ENCODE results near the gene TNFRSF8. TPM values are rescaled to one million over a fixed set of nuclear protein-coding genes. Genes with fewer than 3 reads are reported as not detected.

The TNFRSF8 gene
- total RNA-seq, 1 experiment from 2014 or later = 20.8 TPM

- ChIA-PET POLR2A (no interaction called here), CTCF (interaction anchor here (1.8 kb wide), 1 partner anchor 33 kb away, joined by 4 read pairs; no protein-coding TSS in a partner anchor)
- no peak overlapping the region for H3K27ac Mint-ChIP-seq
- DNase-seq (ENCODE audit: low spot score) (no peak), ATAC-seq (no peak)
- H3K9me3 Mint-ChIP-seq = no peaks in the 10 kb centered on the region
- H3K36me3 Mint-ChIP-seq = no peaks in the 10 kb centered on the region
- H3K27me3 Mint-ChIP-seq (ENCODE audit: low read depth) = peaks cover 2% of the 10 kb centered on the region; the same call in 1 of the 2 replicates
- H3K4me1 Mint-ChIP-seq = peaks cover 21% of the 10 kb centered on the region
- TF ChIP-seq ZNF121 (CRISPR knock-in tag; IDR thresholded peaks at IDR 0.05) (no peak), ATF6 (CRISPR knock-in tag; IDR thresholded peaks at IDR 0.05) (no peak), ZNF138 (CRISPR knock-in tag; conservative IDR thresholded peaks at IDR 0.05) (no peak), IRF2 (CRISPR knock-in tag; IDR thresholded peaks at IDR 0.05; ENCODE audit: borderline replicate concordance, low read depth) (no peak), CREB1 (CRISPR knock-in tag; IDR thresholded peaks at IDR 0.05) (no peak), TP53 (CRISPR knock-in tag; IDR thresholded peaks at IDR 0.05) (no peak), ATF3 (CRISPR knock-in tag; conservative IDR thresholded peaks at IDR 0.05) (no peak), AFF4 (CRISPR knock-in tag; IDR thresholded peaks at IDR 0.05; ENCODE audit: borderline replicate concordance) (no peak), ERG (CRISPR knock-in tag; IDR thresholded peaks at IDR 0.05) (no peak), JUN (CRISPR knock-in tag; IDR thresholded peaks at IDR 0.05) (no peak), TEAD4 (CRISPR knock-in tag; IDR thresholded peaks at IDR 0.05) (no peak), ZNF671 (CRISPR knock-in tag; IDR thresholded peaks at IDR 0.05) (no peak), PRDM15 (CRISPR knock-in tag; IDR thresholded peaks at IDR 0.05) (no peak), ZNF416 (CRISPR knock-in tag; IDR thresholded peaks at IDR 0.05) (no peak), HMGXB4 (CRISPR knock-in tag; IDR thresholded peaks at IDR 0.05) (no peak), SP1 (CRISPR knock-in tag; conservative IDR thresholded peaks at IDR 0.05) (no peak), E2F1 (CRISPR knock-in tag; IDR thresholded peaks at IDR 0.05) (no peak), OVOL2 (CRISPR knock-in tag; IDR thresholded peaks at IDR 0.05; ENCODE audit: borderline replicate concordance) (no peak), MXD4 (CRISPR knock-in tag; IDR thresholded peaks at IDR 0.05; ENCODE audit: borderline replicate concordance) (no peak), USF2 (CRISPR knock-in tag; IDR thresholded peaks at IDR 0.05) (no peak)
- no peak overlapping the region for H3K4me3 Mint-ChIP-seq
These were observed 94.5 kb downstream of the TNFRSF8 start for GRCh38 chr1:12157366-12158231.
